Activated CD8-positive, alpha-beta memory T cell treated with anti-CD3 and anti-CD28 coated beads for 36 hours (primary cell): ENCODE data around the gene TUB. TPM values are rescaled to one million over a fixed set of nuclear protein-coding genes. Genes with fewer than 3 reads are reported as not detected.

Source experiments
- CTCF ChIA-PET: fragments of 350-600 bp; sonication (Branson Sonifier 250); formaldehyde crosslinking; loops from one replicate; lab custom pipeline; 2021; ENCODE audit warnings: antibody characterized with exemption; lab: Charles Lee
- POLR2A ChIA-PET: fragments of 350-600 bp; sonication (Branson Sonifier 250); formaldehyde crosslinking; loops from one replicate; lab custom pipeline; 2021; ENCODE audit warnings: antibody characterized with exemption; lab: Charles Lee
- total RNA-seq, 2 experiments: library from RNA; stranded (reverse); gene quantifications; one replicate each; pipeline ENCODE4 v1.2.3, GENCODE V29; 2021

The TUB gene
- total RNA-seq, 2 experiments from 2014 or later = 0.29 to 0.36 TPM

DNA sequence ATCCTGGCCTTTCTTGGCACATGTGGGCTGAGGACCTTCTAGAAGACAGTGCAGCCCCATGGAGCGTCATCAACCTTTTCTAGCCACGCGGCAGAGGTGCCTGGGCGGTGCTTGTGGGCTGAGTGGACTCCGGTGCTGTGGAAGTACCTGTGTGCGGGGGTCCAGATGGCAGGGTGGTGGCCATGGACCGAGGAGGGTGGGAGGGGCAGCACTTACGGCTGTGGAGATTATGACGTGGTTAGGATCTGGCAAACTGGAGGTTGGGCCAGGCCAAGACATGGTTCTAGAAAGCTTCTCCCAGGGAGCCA lies 2.0 kb downstream of the TUB start:
- POLR2A ChIA-PET = no interaction called here
- CTCF ChIA-PET = interaction anchor here (0.5 to 1.1 kb wide), 2 partner anchors 7 to 125 kb away, joined by 3 read pairs; no protein-coding TSS in a partner anchor

DNA sequence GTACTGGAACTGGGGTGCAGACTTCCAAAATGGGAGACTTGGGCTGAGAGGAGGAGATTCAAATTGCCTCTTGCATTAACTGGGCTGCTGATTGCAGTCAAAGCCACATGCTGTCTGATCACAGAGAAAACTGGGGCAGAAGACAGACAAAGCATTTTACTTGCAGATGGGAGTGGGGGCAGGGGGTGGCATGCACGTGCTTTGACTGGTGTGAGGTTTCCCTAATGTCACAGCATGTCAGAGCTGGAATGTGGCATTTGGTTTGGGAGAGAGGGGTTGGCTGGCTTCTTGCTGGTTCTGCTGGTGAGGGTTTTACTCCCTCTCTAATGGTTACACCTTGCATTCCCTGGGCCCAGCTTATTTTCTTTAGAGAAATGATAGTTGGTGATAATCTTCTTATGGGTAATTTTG lies 2.9 kb downstream of the TUB start:
- ChIA-PET POLR2A (no interaction called here), CTCF (no interaction called here)

DNA sequence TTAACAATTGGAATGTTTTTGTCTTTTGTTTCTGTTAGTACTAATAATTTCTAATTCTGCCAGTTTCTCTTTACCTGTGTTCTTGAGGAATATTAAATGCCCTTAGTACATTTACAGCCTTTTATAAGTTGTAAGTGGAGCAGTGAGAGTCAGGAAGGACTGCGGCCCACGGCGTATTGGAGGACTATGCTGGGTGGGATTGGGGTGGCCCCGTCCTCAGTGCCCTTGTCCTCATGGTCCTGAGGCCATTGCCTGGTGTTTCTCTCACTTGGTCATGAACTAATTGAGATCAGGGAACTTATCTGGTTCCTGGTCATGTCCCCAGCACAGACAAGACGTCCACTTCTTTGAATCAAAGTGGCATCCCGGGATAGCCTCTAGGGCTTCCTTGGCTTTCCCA lies 3.3 kb downstream of the TUB start:
- ChIA-PET POLR2A (no interaction called here), CTCF (no interaction called here)

DNA sequence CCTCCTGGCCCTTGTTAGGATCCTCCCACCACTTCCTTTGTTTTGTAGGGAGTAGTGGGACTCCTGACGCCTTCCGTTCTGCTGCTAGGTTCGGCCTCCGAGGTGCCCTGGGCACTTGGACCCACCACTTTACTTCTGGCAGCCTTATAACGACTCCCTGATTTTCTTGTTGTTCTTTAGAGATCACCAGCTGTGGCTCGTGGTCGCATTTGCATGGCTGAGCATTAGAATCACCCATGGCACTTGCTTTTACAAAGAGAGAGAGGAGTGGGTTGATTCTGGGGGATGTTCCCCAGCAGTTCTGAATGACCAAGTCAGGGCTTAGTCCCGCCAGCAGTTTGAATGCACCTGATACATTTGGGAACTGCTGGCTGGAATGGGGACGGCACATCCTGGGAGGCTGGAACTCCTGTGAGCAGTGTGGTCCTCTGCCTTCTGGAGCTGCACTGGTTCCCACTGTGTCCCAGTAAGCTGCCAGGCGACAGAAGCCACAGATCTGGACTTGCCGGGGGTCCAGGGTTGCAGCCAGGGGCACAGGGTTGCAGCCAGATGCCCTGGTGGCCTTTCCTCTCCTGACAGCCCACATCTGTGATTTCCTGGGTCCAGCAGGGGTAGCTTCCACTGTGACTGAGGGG lies 4.1 kb downstream of the TUB start:
- CTCF ChIA-PET = interaction anchor here (1.7 kb wide), 1 partner anchor 79 kb away, joined by 4 read pairs; no protein-coding TSS in a partner anchor
- POLR2A ChIA-PET = no interaction called here

DNA sequence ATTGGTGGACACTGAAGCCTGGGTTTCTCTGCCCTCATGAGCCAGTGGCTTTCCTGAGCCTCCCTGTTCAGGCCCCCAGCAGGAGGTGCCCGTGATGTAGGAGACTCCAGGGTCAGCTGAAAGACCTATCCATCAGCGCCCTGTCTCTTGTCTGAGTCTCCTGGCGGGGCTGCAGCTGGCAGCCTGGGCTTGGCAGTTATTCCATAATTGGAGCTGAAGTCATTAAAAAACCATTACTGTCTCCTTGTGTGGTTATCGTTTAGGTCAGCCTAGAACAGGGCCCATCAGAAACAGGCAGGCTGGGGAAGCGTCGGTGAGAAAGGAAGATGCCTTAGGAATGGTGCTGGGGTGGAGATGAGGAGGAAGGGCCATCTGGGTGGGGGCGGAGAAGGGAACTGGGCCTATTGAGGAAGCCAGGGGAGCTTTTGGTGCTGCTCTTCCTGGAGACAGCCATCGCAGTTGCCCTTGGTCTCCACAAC lies 5.0 kb downstream of the TUB start:
- POLR2A ChIA-PET = no interaction called here
- CTCF ChIA-PET = interaction anchor here (1.7 kb wide), 1 partner anchor 80 kb away, joined by 4 read pairs; no protein-coding TSS in a partner anchor

DNA sequence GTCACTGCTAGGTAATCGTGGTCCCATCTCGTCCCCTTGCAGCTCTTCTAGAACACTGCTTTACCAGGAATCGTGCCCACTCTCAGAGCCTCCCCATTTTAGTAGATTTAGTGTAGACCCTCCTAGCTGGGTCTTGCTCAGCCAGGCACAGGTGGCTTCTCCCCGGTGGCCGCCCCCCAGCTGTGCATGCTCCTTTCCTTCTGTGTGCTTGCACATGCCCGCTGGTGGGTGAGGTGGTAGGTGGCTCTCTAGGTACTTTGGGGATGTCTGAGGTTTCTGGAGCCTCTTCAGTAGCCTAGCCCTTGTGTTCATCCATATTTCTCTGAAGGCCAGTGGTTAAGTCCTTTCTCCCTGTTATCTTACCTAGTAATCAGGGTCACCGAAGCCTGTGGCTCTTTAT lies 5.6 kb downstream of the TUB start:
- CTCF ChIA-PET = no interaction called here
- POLR2A ChIA-PET = no interaction called here

DNA sequence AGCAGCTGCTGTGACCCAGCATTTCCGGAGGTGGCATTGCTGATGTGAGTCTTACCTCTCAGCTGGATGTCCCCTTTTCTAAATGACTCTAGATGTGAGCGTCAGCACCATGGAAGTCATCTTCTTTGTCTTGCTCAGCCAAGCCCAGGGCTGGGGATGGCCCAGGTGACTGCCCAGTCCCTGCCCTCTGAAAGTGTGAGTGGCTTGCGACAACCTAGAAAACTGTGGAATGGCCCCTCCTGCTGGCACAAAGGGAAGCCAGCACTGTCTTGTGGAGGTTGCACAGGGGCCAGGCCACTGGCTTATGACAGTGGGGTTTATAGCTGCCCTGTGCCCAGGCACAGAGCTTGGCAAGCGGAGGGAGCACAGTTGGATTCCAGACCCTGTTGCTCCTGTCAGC lies 6.2 kb downstream of the TUB start:
- ChIA-PET CTCF (interaction anchor here (0.8 kb wide), 1 partner anchor 54 kb away, joined by 4 read pairs; no protein-coding TSS in a partner anchor), POLR2A (no interaction called here)

DNA sequence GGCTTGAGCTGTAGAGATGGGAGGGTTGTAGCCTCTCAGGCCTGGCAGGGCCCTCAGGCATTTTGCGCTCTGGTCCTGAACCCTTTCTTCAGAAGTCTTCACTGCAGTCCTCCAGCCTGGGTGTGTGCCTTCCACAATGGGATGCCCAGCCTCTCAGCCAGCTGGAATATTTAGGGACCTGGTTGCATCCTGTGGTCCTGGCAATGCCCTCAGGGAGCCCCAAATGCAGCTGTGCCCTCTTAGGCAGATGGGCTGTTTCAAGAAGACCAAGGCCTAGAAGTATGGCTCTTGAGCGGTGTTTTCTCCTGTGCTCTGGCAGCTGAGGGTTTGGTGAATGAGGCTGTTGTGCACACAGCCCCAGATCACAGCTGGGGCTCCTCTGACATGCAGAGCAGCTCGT lies 6.7 kb downstream of the TUB start:
- ChIA-PET POLR2A (no interaction called here), CTCF (interaction anchor here (0.8 to 1.1 kb wide), 2 partner anchors 55 to 81 kb away, joined by 3 to 4 read pairs; no protein-coding TSS in a partner anchor)

DNA sequence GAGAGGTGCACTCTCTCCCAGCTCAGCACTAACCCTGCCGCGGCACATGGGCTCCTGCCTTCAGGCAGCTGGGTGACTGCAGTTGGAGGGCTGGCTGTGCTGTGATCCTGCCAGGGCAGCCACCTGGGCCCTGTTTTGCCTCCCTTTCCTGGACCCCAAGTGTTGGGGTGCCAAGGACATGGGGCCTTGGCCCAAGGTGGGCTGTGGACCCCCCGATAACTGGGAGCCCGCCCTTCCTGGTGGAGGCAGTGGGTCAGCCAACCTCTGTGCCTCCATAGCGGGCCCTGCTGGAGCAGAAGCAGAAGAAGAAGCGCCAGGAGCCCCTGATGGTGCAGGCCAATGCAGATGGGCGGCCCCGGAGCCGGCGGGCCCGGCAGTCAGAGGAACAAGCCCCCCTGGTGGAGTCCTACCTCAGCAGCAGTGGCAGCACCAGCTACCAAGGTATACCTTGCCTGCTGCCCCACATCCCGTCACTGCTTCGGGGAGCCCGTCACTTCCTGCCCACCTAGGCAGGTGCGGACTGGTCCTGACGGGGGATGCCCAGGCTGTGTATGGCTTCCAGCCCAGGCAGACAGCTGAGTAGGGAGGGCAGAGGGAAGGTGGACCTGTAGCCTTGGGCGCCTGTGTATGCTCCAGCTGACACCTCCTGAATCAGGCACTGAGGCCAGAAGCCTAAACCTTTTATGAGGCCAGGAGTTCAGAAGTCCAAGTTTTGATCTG lies 8.9 kb downstream of the TUB start:
- POLR2A ChIA-PET = no interaction called here
- CTCF ChIA-PET = interaction anchor here (0.9 to 4.3 kb wide), 11 partner anchors 7 to 84 kb away, joined by 3 to 26 read pairs (median 3); partner anchors contain the start of gene TUB

DNA sequence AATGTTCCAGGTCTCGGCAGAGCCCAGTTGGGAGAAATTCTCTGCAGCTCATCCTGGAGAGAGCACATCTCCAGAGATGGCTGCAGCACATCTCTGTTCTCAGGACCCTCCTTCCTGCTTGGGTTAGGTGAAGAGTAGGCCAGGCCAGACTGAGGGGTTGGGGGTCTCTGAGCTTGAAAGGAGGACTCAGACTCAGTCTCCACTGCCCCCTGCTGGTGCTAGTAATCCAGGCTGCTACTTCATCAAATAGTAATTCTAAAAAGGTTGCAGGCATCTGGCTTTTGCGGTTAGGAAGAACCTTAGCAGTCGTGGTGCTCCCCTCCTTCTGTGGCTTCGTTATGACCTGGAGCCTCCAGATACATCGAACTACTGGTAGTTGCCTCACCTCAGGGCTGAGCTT lies 9.7 kb downstream of the TUB start:
- POLR2A ChIA-PET = no interaction called here
- CTCF ChIA-PET = interaction anchor here (0.9 to 4.3 kb wide), 10 partner anchors 8 to 84 kb away, joined by 3 to 26 read pairs (median 3); partner anchors contain the start of gene TUB

DNA sequence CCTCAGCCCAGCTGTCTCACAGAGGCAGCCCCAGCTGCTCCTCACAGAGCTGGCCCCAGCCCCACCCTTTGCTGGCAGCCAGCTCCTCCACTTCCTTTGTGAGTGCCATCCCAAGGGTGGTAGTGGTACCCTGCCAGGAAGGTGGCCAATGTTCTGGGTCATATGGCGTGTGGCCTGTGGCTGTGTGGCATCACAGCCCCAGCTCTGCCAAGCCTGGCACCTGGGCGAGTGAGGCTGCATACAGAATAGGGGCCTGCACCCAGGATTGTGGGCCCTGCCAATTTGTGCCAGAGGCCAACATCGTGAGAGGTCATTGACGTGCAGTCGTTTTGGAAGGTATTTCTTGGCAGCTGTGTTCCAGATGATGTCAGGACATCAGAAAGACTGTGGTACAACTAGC lies 10.7 kb downstream of the TUB start:
- ChIA-PET CTCF (interaction anchor here (0.5 to 4.3 kb wide), 4 partner anchors 58 to 105 kb away, joined by 3 to 26 read pairs (median 8); partner anchors contain the start of gene EIF3F), POLR2A (no interaction called here)

DNA sequence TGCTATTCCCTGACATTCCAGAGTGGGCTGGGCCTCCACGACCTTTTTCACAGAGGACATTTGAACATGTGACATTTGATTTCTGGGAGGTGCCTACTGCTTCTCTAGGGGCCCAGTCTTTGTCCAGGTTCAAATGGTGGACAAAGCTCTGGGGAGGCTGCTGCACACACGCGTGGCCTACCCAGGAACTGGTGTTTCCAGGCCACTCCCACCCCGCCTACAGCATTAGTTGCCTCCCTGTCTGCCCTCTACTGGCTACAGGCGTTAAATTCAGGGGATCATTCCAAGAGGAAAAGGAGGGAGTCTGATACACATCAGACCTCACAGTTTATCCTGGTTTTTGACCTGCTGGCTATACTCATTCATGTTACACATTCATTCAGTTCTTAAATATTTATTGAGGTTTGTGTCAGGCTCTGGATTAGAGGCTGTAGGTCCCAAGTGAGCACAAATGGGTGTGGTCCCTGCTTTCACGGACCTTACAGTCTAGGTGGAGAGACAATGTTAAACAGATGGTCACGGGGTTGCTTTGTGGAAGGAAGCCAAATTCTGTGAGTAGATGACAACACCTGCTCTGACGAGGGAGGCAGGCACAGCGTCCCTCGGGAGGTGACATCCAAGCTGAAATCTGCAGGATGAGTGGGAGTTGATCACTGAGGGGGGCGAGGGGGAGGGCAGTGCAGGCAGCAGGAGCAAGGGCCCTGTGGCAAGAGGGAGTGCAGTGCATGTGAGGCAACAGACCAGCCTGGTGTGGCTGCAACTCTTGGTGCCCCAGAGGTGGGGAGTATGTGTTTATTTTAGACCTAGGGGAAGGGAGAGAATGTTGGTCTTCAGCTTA lies 11.8 kb downstream of the TUB start:
- ChIA-PET CTCF (interaction anchor here (1.3 to 4.3 kb wide), 3 partner anchors 59 to 106 kb away, joined by 3 to 26 read pairs (median 4); partner anchors contain the start of gene EIF3F), POLR2A (no interaction called here)

DNA sequence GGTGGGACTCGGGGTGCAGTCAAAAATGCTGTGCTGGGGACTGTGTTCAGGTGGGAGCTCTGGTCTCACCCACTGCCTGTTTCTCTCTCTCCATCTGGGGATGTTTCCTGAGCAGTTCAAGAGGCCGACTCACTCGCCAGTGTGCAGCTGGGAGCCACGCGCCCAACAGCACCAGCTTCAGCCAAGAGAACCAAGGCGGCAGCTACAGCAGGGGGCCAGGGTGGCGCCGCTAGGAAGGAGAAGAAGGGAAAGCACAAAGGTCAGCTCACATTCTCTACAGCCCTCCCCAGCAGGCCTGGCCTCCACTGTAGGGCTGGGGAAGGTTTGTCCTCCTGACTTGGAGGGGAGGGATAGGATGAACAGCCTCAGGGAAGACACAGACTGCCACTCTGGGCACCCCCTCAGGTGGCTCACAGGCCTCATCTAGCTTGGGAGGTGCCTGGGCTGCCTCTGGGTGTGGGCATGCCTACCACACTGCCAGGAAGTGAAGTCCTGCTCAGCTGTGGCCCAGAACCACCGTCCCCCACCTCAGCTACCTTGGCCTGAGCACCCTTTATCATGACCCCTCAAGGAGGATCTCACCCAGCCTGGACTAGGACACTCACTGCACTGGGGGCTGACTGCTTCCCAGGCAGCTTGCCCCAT lies 13.0 kb downstream of the TUB start:
- ChIA-PET CTCF (interaction anchor here (0.5 to 1.5 kb wide), 3 partner anchors 78 to 194 kb away, joined by 3 to 4 read pairs (median 3); no protein-coding TSS in a partner anchor), POLR2A (no interaction called here)

DNA sequence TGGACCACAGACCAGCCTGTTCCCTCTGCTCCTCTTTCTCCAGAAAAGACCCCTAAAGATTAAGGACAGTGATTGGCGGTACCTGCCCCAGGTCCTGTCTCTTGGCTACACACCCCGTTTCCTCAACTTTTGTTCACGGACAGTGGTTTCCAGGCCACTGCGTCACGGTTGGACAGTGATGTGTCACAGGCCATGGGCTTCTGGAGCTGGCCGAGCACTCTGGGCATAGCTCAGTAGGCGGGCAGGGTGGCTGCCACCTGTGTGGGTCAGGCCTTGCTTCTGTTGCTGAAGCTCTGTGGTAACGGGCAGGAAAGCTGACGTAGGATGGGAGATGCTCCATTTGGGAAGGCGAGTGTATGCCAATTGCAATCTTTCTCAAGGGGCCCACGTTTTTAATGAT lies 13.6 kb downstream of the TUB start:
- POLR2A ChIA-PET = no interaction called here
- CTCF ChIA-PET = interaction anchor here (0.5 to 1.4 kb wide), 3 partner anchors 78 to 195 kb away, joined by 3 to 8 read pairs (median 3); no protein-coding TSS in a partner anchor

DNA sequence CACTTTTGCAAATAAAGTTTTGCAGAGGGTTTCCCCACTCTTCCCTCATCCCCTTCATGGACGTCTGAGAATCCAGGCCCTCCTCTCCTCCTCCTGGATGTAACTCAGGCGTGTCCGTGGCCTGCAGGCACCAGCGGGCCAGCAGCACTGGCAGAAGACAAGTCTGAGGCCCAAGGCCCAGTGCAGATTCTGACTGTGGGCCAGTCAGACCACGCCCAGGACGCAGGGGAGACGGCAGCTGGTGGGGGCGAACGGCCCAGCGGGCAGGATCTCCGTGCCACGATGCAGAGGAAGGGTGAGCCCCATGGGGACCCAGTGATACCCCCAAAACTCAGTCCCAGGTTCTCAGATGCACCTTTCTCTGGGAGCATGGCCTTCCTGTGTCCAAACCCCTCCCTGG lies 14.4 kb downstream of the TUB start:
- CTCF ChIA-PET = interaction anchor here (1.4 kb wide), 1 partner anchor 89 kb away, joined by 8 read pairs; no protein-coding TSS in a partner anchor
- POLR2A ChIA-PET = no interaction called here

DNA sequence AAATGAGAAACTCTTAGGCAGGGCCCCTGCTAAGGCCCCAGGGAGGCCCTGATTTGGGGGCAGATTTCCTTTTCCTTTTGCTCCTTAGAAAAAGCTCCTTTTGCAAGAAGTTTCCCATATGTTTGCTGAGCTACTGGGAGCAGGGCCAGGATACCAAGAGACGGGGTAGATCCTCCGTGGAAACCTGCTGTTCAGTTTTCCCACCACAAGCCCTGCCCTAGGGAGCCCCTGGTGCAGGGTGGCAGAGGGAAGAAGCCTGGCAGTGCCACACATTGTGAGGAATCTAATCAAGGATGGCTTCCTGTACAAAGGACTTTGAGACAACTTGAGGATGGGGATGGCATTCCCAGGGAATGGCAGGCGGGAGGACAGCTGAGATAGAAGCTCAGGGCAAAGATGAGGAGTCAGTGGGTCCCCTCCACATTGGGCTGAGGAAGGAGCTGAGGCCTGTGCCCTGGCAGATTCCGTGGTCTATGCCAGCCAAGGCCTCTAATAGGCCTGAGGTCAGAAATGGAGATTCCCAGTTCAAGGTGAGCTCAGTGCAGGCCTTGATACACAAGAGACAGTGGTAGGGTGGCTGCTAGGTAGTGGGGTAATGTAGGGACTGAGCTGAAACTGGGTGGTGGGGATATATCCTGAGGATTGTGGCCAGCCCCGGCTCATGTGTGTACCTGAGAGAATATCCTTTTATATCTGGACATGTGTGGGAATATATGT lies 15.0 kb downstream of the TUB start:
- CTCF ChIA-PET = interaction anchor here (0.9 to 1.4 kb wide), 4 partner anchors 25 to 90 kb away, joined by 3 to 8 read pairs (median 4); no protein-coding TSS in a partner anchor
- POLR2A ChIA-PET = no interaction called here

DNA sequence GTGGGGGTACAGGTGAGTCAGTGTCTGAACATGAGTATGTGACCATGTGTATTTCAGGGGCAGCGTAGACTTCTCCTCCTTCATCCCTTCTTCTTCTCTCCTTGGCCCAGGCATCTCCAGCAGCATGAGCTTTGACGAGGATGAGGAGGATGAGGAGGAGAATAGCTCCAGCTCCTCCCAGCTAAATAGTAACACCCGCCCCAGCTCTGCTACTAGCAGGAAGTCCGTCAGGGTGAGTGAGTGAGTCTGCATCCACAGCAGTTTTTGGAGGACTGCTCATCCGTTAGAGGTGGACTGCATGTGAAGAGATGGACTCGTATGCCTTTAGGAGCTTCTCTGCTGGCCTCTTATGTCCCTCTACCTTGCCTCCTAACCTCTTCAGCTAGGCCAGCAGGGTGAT lies 15.6 kb downstream of the TUB start:
- ChIA-PET POLR2A (no interaction called here), CTCF (interaction anchor here (0.9 to 1.2 kb wide), 3 partner anchors 25 to 83 kb away, joined by 3 to 5 read pairs (median 3); no protein-coding TSS in a partner anchor)

DNA sequence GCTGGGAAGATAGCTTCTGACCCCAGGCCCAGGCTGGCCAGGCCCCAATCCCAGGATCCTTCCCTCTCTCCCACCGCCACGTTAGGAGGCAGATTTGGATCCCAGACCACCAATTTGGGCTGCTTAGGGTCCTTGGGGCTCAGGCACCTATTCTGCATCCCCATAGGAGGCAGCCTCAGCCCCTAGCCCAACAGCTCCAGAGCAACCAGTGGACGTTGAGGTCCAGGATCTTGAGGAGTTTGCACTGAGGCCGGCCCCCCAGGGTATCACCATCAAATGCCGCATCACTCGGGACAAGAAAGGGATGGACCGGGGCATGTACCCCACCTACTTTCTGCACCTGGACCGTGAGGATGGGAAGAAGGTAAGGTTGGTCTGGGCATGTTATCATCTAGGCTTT lies 16.1 kb downstream of the TUB start:
- ChIA-PET POLR2A (no interaction called here), CTCF (interaction anchor here (0.9 to 1.2 kb wide), 2 partner anchors 64 to 83 kb away, joined by 3 to 5 read pairs; no protein-coding TSS in a partner anchor)
